OCI-M1 (cell line): ENCODE measurements around the gene ADM5.

Source experiments
- DNase-seq: peaks from one replicate; lab custom pipeline; 2025; lab: John Stamatoyannopoulos, UW

Gene ADM5

DNA sequence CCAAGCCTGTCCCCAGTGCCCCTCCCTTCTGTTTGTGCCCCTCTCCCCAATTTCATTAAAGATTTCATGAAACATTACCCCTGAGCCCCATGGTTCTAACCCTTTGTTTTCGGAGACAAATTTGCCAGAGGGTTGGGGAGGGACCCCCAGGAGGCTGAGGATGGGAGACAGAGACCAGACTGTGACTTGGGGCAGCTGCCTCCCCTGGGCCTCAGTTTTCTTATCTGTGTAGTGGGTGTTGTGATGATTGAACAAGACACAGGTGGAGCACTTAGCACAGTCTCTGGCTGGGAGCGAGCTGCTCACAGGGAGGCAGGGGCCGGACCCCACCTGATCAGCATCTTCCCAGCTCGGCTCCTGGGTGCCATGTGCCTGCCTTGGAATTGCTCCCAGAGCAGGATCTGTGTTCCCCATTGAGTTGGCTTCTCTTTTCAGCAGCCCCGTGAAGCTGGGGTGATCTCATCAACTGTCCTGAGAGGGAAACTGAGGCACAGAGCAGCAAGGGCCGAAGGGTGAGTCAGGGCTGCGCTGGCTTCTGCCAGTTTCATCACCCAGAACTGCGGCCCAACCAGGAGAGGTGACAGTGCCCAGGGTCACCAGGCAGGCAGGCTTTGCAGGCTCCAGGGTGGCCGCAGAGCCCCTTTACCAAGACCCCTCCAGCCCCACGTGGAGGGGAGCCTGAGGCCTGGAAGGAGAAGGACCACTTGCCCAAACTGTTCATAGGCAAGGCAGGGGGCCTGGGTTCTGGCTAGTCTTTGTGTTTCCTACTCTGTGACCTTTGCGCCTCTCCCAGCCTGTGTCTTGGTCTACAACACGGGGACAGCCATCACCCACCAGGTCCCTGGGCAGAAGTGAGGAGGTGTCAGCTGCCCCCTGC lies 30.6 kb upstream of the ADM5 start:
- DNase-seq: no peak

DNA sequence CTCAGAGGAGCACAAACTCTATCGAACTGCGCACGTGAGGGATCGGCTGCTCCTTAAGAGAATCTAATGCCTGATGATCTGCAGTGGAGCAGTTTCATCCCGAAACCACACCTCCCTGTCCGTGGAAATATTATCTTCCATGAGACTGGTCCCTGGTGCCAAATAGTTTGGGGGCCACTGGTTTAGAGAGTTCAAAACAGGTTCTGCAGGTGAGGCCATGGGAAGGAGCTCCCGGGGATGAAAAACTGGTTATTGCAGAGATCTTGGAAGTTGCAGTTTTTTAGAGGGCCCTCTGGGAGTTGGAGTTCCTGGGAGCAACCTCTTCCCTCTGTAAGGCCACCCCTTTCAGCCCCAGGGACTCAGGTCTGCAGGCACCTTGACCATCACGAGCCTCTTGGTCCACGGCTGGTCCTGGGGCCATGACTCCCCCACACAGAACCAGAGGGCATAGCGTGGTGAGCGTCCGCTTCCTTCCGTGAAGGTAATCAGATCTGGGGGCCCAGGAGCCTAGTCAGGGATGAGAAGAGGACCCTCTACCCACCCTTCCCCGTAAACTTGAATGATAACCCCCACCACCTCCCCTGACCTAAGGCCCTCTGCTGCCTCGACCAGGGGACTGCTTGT lies 28.9 kb upstream of the ADM5 start:
- no peak for DNase-seq

DNA sequence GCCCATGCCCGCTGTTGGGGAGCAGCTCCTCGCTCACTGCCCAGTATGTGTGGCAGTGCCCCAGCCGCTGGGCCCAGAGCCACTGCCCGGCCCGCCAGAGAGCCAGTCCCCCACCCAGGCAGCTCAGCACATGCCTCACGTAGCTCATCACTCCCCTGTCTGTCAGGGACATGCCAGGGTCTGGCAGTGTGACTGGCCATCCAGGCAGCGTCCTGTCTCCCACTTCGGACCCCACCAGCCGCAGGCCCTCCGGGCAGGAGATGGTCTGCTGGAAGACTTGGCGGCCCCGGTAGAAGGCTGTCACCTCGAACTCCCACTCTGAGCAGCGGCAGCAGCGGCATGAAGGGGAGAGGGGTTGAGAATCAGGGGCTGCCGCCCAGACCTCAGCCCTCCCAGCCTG lies 27.4 kb upstream of the ADM5 start:
- DNase-seq: no peak

DNA sequence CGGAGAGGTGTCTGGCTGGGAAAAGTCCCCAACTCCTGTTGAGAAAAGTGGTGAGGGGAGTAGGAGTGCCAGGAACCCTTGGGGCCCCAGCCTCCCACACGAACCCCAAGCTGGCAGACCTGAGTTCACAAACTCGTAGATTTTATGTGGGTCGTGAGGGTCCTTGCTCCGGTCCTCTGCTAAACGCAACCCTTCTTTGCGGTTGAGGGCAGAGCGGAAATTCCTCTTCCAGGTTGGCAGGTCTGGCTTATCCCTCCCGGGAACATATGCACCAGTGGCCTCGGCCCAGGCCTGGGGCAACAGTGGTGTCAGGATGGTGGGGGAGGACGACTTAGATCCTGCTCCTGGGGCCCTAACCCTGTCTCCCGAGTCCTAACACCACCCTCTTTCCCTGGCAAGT lies 26.2 kb upstream of the ADM5 start:
- no peak for DNase-seq

DNA sequence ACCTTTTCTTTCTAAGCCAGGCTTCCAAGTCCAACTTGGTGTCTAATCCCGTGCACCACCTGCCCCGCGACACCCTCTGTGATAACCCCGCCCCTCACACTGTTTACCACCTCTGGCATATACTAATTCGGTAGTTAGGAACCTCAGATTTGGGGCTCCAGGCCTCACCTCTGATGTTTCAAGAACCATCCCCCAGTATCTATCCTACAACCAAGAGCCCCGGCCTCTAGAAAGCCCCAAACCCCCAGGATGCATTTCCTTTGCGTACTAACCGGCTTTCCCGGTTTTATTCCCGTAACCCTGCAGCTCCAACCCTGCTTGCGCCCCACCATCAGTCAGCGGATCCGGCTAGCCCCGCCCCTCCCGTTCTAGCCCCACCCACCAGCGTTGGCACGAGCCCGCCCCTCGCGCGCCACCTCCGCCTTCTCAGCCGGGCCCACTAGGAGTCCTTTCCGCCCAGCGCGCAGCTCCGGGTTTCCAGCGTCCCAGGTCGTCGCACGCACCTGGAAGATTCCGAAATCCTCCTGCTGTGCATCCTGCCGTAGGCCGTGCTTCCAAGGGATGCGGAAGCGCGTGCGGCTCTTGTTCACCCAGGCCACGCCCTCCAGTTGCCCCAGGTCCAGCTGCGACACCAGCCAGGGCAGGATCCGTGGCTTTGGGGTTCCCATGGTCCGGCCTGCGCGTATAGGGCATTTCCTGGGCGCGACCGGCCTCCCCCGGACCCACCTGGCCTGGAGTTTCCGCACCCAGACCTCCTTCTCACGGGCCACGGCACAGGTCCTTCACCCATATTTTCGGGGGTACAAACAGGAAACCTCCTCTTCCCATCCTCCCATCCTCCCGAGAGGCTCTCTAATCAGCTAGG lies 25.0 kb upstream of the ADM5 start:
- peak; percentile 88 for DNase-seq

DNA sequence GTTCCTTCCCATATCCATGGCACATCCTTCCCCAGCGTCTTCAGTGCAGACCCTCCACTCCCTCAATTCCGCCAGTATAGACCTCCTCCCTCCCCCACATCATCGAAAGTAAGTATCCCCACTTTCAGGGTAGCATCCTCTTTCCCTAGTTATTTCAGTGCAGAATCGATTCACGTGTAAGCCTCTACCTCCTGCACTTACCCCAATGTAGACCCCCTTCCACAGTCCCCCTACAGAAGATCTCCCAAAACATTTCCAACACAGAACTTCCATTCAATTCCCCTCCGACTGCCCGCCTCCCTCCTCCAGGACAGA lies 24.4 kb upstream of the ADM5 start:
- DNase-seq: no peak

DNA sequence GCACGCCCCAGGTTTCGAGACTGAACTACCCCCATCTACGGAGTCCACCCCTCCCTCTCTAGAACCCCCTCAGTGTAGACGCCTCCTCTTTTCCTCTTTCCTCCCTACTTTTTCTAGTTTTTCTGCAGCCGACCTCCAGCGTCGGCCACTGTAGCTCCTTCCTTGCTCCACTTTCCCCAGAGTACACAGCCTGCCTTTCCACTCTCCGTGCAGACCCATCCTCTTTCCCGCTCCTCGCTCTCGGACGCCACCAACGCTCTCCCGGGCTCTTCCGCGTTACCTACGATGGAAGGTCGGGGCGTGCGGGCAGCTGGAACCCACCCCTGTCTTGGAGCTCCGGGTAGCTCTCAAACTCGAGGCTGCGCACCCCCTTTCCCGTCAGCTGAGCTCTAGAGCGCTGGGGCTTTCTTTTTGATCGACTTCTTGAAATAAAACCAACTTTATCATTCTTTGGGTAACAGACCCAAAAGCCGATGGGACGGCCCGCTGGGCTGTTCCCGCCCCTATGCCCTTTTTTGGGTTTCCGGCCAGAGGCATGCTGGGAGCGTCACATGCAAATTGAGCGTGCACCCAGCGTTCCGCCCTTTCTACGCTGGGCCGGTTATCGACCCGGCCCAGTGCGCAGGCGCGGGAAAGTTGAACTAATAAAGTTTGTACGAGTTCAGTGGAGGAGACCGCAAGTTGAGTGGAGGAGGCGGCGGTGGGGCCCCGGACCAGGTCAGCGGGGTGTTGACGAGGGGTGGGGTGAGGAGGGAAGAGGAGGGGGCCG lies 23.9 kb upstream of the ADM5 start, which contains the start of the genes BCL2L12 and IRF3:
Gene BCL2L12 (plus strand): TSS at position 583 of the 769 bp plus-strand sequence. CDS start 760 bp downstream, outside the sequence.
Gene IRF3 (minus strand): TSS at position 507 of the 769 bp plus-strand sequence. CDS start 1,019 bp downstream, outside the sequence.
- DNase-seq: peak; percentile 99

DNA sequence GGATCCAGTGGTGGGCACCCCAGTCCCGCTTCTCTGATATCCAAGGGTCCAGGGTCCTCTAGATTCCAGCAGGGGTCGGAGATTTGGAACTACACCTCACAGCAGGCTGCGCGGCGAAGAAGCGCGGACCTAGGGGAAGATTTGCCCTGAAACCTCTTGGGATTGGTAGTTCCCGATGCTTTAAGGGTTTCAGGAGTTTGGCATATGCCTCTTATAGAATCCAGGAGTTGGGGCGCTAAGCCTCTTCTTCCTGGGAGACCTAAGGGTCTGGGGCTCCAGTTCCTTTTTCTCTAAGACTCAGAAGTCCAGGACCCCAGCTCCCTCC lies 23.3 kb upstream of the ADM5 start:
- no peak for DNase-seq

DNA sequence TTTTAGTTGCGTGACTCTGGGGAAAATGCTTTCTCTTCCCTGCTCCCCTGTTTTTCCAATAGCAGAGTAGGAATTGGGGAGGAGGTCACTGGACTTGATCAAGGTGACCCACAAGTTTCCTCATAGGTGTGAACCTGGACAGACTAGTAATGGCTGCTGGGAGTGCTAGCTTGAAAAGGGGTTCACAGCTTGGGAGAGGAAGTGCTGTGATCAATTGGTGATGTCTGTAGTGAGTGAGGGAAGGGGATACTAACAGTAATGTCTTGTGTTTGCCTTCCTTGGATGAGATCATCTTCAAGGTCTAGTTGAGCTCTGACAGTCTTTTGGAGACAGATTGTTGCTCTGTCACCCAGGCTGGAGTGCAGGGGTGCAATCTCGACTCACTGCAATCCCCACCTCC lies 21.9 kb upstream of the ADM5 start:
- DNase-seq: no peak

DNA sequence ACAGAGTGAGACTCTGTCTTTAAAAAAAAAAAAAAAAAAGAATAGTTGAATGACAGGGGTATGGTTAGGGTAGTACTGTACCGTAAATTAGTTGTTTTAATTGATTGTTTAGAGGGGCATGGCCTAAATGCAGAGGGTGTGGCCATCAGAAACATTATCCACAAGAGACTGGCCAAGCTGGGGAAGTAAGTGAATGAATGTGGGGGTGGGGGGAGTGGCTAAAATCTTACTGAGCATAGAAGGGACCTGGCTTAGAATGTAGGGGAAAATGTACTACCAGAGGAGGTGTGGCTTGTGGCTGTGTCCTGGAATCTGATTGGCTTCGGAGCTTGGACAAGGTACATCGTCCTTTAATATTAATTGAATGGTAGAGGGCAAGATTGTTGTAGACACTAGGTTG lies 19.9 kb upstream of the ADM5 start:
- no peak for DNase-seq

DNA sequence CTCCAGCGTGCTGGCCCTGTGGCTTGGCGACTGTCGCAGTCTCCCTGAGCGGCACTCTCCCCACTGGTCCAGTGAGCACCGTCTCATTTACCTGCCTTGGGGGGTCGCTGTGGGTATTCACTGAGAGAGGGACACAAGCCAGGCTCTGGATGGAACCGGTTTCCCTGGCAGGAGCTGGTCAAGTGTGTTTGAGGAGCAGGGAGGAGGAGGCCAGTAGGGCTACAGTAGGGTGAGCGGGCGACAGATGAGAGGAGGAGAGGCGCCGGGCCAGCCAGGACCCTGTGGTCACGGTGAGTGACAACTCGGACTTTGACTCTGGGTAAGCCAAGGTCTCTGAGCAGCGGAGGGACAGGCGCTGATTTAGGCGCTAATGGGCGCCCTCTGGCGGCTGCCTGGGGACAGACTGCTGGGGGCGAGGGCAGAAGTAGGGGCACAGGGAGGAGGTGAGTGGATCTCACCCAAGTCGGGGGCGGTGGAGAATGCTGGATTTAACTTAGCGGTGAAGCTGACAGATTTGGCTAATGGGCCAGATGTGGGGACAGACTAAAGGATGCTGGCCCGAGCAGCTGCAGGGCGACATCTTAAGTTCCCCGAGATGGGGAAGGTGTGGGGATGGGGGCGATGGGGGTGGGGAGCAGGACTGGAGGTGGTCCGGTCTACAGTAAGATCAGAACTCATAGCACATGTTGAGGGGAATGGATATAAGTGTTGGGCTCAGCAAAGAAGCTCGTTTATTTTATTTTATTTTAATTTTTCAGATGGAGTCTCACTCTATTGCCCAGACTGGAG lies 17.1 kb upstream of the ADM5 start:
- DNase-seq: peak; percentile 90

DNA sequence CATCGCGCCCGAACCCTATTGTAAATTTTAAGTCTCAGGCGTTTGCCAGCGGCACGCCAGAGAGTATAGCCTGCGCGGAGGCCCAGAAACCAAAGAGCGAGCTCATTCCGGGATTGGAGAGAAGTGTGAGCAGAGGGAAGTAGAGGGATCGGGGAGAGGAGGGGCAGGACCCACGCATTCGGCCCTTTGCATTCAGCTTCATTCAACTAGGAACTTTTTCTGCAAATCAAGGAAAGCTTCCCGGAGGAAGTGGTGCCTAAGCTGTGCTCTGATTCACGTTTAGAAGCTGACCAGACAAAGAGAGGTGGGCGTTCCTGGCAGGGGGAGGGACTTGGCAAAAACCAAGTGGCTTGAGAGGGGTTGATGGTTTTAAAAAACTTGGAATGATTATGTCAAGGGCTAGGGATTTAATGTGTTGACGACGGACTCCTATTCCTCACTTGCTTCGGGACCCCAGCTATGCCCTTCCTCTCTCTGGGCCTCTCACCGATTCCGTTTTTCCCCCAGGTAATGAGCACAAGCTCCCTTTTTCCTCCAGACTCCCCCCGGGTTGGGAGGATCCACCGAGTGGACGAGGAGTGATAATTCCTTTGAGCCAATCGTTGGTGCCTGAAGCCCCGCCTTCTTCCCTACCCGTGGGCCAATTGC lies 13.1 kb upstream of the ADM5 start:
- DNase-seq: peak; percentile 97

DNA sequence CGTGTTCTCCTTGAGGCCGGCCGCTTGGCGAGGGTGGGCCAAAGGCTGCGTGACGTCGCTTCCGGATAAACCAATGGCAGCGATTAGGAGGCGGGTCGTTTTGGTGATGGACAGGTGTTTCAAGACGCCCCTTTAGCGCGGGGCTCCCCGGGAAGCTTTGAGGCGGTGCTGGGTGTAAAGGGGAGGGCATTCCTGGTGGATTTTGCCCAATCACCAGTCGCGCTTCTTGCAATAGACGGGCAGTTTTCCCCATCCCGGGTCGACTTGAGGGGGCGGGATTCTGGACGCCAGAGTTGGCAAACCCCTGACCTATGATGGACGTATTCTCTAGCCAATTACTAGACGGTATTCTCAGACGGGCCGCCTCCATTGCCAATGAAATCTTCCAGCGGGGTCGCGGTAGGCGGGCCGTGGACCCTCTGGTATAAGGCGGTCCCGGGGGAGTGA lies 12.6 kb upstream of the ADM5 start:
- peak; percentile 100 for DNase-seq

DNA sequence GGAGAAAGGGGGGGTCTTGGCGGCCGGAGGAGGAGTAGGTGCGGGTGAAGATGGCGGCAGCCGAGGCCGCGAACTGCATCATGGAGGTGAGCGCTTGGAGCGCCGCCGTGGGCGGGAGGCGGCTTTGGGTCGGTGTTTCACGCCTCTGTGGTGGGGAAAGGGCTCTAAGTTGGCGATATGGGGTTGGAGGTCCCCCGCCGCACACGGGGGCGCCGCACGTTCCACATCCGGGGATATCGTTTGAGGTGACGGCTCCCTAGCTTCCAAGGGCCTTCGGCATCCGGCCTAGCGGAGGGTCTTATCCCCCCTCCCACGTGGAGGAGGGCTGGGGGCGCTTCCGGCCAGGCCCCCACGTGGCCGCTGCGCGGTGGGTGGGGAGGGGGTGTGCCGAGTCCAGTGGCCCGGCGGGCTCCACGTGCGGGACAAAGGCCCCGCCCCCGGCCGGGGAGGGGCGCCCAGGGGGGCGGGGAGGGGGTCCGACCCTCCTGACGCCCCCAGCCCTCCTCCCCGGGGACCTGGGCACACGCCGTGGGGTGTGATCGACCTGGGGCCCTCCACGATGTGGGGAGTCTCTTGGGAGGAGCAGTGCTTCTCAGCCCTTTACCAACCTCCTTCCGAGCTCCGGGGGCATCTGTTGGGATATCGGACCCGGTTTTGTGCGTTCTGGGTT lies 12.0 kb upstream of the ADM5 start, which contains the start of gene PRMT1:
Gene PRMT1 (plus strand): TSS at position 41 of the 670 bp plus-strand sequence. CDS start 10 bp downstream, at position 51.
- DNase-seq: peak; percentile 80

DNA sequence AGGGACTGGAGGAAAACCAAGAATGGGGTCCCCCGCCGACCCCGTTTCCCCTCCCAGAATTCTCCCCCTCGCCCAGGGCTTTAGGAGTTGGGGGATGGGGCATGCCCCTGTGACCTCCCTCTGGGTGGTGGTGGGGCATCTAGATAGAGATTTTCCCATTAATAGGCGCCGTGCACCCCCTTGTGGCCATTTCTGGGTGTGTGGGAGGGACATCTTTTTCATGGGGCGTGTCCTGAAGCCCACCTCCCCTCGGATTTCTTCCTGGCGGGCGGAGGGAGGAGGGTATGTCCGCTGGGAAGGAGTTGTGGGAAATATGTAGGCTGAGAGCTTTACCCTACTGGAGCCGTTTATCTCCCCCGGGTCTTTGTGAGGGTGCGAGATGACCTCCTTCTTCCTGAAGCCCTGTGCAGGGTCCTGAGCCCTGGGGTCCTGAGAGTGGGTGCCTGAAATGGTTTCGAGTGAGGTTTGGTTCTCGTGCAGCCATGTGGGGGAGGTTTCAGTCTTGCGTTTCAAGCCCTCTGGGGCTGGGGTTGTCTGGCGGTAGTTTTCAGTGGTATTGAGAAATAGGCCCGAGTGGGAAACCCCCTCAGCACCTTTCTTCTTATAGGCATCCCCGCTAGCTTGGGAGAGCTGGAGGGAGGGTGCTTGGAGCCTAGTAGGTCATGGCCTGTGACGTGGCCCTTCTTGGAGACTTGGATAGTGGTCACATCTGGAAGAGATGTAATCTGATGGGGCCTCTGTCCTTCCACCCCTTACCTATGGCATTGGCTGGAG lies 11.3 kb upstream of the ADM5 start:
- peak; percentile 92 for DNase-seq

DNA sequence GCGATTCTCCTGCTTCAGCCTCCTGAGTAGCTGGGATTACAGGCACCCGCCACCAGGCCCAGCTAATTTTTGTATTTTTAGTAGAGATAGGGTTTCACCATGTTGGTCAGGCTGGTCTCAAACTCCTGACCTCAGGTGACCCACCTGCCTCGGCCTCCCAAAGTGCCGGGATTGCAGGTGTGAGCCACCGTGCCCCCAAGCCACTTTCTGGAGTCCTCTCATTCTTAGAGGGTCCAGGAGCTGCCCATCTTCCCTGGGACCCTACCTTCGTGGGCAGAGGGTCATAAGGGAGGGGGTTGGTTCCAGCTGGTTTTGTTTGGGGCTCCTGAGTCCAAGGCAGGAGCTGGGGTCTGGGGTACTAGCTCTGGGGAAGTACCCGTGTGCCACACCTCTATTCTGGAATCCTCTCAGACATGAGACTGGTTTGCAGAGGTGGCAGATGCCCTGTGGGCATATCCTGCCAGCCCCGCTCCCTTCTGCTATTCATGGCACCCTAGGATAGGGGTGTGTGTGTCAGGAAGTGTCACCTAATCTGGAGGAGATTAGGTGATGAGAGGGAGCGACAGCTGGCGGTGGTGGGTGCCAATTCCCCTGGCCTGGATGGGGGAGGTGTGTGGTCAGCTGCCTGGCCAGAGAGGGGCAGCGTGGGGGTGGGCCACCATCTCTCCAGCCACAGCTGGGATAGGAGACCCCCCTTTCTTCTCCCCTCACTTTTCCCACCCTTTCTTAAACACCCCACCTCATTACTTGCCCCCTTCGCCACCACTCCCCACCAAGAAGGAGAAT lies 10.2 kb upstream of the ADM5 start:
- DNase-seq: no peak

DNA sequence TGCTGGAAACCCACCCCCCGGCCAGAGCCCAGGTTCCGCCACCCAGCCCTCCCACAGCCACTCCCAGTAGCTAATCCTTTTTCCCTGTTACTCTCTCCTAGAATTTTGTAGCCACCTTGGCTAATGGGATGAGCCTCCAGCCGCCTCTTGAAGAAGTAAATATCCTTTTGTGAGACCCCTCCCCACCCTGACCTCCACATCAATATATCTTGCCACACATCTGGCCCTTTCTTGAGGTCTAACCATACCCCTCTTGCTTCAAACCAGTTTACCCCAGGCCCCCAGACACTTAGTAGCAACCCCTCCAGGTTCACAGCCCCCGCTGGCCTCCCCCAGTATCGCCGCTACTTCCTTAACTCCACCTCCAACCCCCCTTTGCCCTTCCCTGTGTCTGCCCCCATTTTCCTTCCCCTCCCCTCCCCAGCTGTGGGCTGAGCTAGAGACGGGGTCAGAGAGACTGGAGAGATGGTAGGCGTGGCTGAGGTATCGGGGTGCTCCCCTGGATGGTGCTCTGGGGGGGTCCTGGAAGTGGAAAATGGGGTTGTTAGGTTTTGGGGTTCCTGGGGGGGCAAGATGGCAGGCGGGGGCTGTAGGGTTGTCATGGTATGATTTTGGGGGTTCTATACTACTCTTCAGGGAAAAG lies 9.5 kb upstream of the ADM5 start:
- DNase-seq: no peak
